HUES6 (cell line): Measurements from ENCODE around the gene PCNT.
"Not testable (repeated sequence)": the region's sequence is repeated elsewhere in the genome, so short reads cannot be mapped to it uniquely, and the experiment has no call there.

Experiments
- H3K27ac ChIP-seq: 2 replicates; pipeline ENCODE4 v1.7.0; 2013; ENCODE audit warnings: low read depth, mild to moderate bottlenecking, low read length, inconsistent platforms
- H3K27me3 ChIP-seq: 2 replicates; pipeline ENCODE4 v1.6.1; 2013; ENCODE audit warnings: low read length; ENCODE audit not compliant: control insufficient read depth, insufficient read depth
- H3K36me3 ChIP-seq: 2 replicates; pipeline ENCODE4 v1.6.1; 2013; ENCODE audit warnings: low read length; ENCODE audit not compliant: control insufficient read depth, insufficient read depth
- H3K4me1 ChIP-seq: 2 replicates; pipeline ENCODE4 v1.6.1; 2013; ENCODE audit warnings: low read length; ENCODE audit not compliant: control insufficient read depth, insufficient read depth
- H3K4me3 ChIP-seq: 2 replicates; pipeline ENCODE4 v1.5.1; 2013; ENCODE audit warnings: low read depth, low read length
- H3K9ac ChIP-seq: one replicate; pipeline ENCODE4 v1.6.1; 2013; ENCODE audit warnings: mild to moderate bottlenecking, low read length
- H3K9me3 ChIP-seq: 2 replicates; pipeline ENCODE4 v1.6.1; 2013; ENCODE audit warnings: low read depth, low read length; ENCODE audit not compliant: control insufficient read depth, insufficient read depth

PCNT gene

DNA sequence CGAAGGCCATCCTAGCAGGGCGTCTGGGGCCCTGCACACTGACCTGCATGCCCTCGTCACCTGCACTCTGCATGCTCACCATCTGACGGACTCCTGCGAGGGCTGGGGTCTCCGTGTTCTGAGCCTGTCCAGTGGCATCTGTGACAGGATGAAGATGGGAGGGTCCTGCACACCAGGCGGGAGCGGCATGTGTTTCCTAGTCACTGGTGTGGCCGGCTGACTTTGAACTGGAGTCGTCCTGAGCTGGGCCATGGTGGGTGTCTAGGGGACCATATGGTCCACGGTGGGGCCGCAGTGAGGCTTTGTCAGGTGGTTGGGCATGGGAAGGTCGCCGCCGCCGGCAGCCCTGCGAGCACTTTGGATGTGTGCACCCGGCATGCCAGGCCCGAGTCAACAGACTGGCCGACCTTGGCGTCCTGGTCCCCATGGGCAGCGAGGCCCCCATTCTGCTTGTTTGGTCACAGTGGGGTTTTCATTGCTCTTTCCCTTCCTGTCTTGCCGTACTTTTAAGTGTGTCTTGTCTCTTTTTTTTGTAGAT is 118.1 kb downstream of the PCNT start:
- H3K4me3 ChIP-seq = no peak overlapping the region
- peaks cover 3% of the 10 kb centered on the region; the same call in 1 of the 2 replicates for H3K9me3 ChIP-seq
- peaks cover 7% of the 10 kb centered on the region; the same call in 1 of the 2 replicates for H3K4me1 ChIP-seq
- no peaks in the 10 kb centered on the region for H3K27me3 ChIP-seq
- H3K36me3 ChIP-seq = peaks cover 77% of the 10 kb centered on the region
- no peak overlapping the region for H3K9ac ChIP-seq
- H3K27ac ChIP-seq = 0 out of 2 replicates have a peak overlapping the region, but pooled peaks have one; percentile 40

DNA sequence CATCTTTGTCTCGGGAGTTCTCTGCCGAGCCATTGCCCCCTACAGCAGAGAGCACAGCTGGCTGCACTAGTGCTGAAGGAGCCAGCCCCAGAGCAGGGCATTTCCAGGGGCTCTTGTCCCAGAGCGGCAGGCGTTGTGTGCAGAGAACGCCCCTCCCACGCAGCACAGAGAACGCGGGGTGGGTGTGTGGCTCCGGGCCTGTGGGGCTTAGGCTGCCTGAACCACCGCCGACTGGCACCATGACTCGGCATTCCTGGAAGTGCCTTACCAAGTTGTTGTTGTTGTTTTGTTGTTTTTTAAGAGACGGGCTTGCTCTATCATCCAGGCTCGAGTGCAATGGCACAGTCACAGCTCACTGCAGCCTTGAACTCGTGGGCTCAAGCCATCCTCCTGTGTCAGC is 119.0 kb downstream of the PCNT start:
- Histone ChIP-seq H3K36me3 (peaks cover 68% of the 10 kb centered on the region), H3K4me1 (peaks cover 7% of the 10 kb centered on the region; the same call in 1 of the 2 replicates), H3K9ac (peak overlapping the region; percentile 47), H3K27me3 (no peaks in the 10 kb centered on the region), H3K9me3 (peaks cover 12% of the 10 kb centered on the region; the same call in 1 of the 2 replicates), H3K27ac (peak overlapping the region; percentile 40; the same call in 1 of the 2 replicates), H3K4me3 (no peak overlapping the region)

DNA sequence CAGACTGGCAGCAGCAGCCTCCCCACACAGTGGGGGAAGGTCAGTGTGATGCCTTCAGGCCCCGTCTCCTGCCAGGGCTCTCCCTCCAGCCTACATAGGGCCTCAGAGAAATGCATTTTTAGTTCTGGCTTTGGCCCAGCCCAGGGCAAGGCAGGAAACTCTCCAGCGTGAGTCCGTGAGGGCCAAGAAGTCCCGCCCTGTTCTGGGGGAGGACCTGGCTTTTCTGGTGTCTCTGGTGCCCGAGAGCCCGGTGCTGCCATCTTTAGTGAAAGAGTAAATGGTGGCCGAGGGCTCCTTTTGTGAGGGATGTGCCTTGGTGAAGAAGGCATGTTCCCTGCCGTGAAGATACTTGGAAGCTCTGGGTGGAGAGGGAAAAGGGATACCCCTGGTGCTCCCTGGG is 120.0 kb downstream of the PCNT start:
- H3K4me3 ChIP-seq = no peak overlapping the region
- H3K36me3 ChIP-seq = peaks cover 64% of the 10 kb centered on the region
- no peak overlapping the region for H3K9ac ChIP-seq
- H3K27ac ChIP-seq = no peak overlapping the region
- H3K9me3 ChIP-seq = peaks cover 21% of the 10 kb centered on the region; the same call in 1 of the 2 replicates
- H3K27me3 ChIP-seq = no peaks in the 10 kb centered on the region
- peaks cover 7% of the 10 kb centered on the region; the same call in 1 of the 2 replicates for H3K4me1 ChIP-seq

DNA sequence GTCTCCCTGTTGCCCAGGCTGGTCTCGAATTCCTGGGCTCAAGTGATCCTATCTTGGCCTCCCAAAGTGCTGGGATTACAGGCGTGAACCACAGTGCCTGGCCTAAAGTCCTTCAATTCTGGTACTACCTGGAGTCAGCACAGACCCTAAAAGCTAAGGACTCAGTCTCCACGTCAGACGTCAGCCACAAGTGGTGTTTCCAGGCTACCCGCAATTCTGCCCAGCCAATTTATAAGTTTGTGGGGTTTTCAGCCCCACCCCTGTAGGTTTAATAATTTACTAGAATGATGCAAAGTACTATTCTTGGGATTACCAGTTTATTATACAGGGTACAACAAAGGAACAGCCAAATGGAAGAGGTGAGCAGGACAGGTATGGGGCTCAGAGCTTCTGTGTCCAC is 124.2 kb downstream of the PCNT start:
- Histone ChIP-seq H3K27ac (no peak overlapping the region), H3K4me1 (peaks cover 2% of the 10 kb centered on the region; the same call in 1 of the 2 replicates), H3K27me3 (no peaks in the 10 kb centered on the region), H3K36me3 (peaks cover 22% of the 10 kb centered on the region), H3K9me3 (peaks cover 37% of the 10 kb centered on the region), H3K9ac (no peak overlapping the region), H3K4me3 (no peak overlapping the region)

DNA sequence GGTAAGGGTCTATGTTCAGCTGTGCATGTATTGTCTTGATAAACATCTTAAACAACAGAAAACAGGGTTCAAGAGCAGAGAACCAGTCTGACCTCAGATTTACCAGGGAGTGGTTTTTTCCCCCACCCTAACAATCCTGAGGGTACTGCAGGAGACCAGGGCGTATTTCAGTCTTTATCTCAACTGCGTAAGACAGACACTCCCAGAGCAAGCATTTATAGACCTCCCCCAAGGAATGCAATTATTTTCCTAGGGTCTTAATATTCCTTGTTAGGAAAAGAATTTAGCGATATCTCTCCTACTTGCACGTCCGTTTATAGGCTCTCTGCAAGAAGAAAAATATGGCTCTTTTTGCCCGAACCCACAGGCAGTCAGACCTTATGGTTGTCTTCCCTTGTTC is 124.9 kb downstream of the PCNT start:
- not testable (repeated sequence) for H3K4me1 ChIP-seq, H3K27ac ChIP-seq, H3K4me3 ChIP-seq, H3K27me3 ChIP-seq, H3K9ac ChIP-seq
- peaks cover 20% of the 10 kb centered on the region for H3K36me3 ChIP-seq
- peaks cover 37% of the 10 kb centered on the region for H3K9me3 ChIP-seq

DNA sequence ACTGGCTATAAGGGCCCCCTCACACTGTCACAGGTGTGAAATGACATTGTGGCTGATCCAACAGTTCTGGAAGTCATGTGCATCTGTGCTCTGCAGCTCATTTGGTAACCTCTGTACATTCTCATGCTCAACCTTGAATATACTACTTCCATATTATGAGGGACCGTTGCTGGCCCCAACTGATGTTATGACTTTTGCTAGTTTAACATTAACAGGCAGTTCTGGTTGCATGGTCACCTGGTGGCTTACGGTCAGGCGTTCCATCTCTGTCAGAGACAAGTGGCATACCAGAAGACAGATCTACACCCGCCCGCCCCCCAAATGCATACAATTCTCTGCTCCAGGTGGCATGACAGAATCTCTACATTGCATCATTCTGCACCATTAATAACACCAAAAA is 128.8 kb downstream of the PCNT start:
- H3K36me3 ChIP-seq = peaks cover 19% of the 10 kb centered on the region
- H3K9me3 ChIP-seq = peaks cover 26% of the 10 kb centered on the region
- H3K27ac ChIP-seq = no peak overlapping the region
- no peak overlapping the region for H3K9ac ChIP-seq
- no peak overlapping the region for H3K4me3 ChIP-seq
- H3K4me1 ChIP-seq = peaks cover 5% of the 10 kb centered on the region
- H3K27me3 ChIP-seq = no peaks in the 10 kb centered on the region

DNA sequence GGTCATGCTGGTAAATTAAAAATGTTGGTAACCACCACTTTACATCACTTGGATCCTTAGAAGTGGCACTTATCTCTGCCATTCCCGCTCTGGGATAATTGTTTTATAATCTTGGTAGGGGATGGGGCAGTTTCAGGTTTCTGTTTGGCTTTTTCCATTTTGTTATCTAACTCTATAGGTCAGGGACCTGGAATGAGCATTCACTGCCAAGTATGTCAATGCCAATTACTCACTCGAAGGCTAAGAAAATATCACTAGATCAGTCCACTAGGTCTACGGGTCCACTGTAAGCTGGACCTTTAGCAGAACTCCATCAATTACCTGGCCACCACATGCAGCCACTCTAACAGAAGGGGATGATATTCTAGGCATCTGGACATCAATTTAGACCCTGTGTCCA is 130.2 kb downstream of the PCNT start:
- Histone ChIP-seq H3K27me3 (no peaks in the 10 kb centered on the region), H3K9ac (no peak overlapping the region), H3K27ac (no peak overlapping the region), H3K36me3 (peaks cover 19% of the 10 kb centered on the region), H3K4me3 (no peak overlapping the region), H3K4me1 (peaks cover 7% of the 10 kb centered on the region), H3K9me3 (peaks cover 14% of the 10 kb centered on the region)

DNA sequence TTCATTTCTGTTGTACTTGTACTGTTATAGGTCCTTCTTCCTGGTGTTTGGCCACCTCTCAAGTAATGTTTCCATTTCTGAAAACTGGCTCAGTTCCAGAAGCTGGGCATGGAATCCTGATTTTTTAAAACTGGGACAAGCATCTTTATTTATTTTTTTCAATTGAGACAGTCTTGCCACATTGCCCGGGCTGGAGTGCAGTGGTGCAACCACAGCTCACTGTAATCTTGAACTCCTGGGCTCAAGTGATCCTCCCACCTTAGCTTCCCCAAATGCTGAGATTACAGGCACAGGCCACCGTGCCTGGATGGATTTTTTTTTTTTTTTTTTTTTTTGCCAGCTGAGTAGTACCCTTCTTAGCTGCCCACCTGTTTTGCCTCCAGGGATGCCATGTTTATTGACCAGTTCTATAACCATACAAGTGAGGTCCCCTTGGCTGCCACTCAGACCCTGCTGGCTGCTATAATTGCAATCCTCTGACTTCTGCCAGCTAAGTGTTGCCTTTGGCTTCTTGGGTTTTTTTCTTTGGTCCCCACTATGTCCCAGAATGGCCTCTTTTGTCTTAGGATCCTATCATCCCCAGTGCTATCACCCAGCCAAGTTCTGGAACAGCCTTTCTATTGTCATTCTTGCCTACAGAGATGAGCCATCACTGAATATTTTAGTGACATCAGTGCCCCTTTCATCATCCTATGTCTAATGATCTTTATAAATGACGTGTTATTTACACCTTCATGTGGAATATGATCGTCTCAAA is 130.9 kb downstream of the PCNT start:
- Histone ChIP-seq H3K36me3 (peaks cover 19% of the 10 kb centered on the region), H3K4me1 (peaks cover 7% of the 10 kb centered on the region), H3K27ac (no peak overlapping the region), H3K27me3 (no peaks in the 10 kb centered on the region), H3K9ac (no peak overlapping the region), H3K9me3 (peaks cover 9% of the 10 kb centered on the region), H3K4me3 (no peak overlapping the region)

DNA sequence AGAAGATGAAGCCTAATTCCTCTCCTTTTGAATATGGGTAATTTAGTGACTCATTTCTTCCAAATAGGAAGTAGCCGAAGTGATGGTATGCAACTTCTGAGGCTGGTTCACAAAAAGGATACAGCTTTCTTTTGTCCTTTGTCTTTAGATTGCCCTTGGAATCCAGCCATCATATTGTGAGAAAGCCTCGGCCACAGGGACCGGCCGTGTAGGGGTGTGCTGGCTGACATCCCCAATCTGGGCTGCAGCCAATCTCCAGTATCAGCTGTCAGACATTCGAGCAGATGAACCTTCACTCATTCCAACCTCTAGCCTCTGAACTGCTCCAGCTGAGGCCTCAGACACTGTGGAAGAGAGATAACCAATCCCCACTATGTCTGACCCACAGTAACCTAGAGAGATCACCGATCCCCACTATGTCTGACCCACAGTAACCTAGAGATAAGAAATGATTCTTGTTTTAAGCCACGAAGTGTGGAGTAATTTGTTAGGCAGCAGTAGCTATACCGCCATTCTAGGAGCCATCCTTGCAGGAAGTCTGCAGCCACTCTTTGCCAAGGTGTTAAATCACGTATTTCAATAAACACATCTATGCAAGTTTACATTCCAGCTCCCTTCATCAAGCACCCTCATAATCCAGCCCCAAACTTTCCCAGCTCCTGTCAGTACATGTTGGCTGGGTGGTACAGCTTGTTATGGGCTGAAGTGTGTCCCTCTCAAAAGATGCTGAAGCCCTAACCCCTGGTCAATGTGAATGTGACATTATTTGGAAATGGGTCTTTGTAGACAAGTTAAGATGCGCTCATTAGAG is 131.8 kb downstream of the PCNT start:
- H3K36me3 ChIP-seq = peaks cover 19% of the 10 kb centered on the region
- no peaks in the 10 kb centered on the region for H3K27me3 ChIP-seq
- H3K27ac ChIP-seq = no peak overlapping the region
- peaks cover 11% of the 10 kb centered on the region for H3K4me1 ChIP-seq
- no peak overlapping the region for H3K4me3 ChIP-seq
- H3K9ac ChIP-seq = no peak overlapping the region
- peaks cover 2% of the 10 kb centered on the region for H3K9me3 ChIP-seq

DNA sequence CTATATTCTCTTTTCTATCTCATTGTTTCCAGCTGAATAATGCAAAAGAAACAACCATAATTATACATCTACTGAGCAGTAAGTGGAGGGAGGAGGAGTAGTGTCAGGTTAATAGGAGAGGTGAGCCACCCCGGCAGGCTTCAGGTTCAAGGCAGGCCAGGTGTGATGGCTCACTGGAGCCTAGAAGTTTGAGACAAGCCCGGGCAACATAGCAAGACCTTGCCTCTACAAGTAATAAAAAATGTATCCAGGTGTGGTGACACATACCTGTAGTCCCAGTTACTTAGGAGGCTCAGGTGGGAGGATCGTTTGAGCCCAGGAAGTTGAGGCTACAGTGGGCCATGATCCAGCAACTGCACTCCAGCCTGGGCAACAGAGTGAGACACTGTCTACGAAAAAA is 132.8 kb downstream of the PCNT start:
- H3K9me3 ChIP-seq = no peaks in the 10 kb centered on the region
- H3K9ac ChIP-seq = no peak overlapping the region
- H3K27ac ChIP-seq = no peak overlapping the region
- H3K4me1 ChIP-seq = peaks cover 11% of the 10 kb centered on the region
- no peaks in the 10 kb centered on the region for H3K27me3 ChIP-seq
- peaks cover 19% of the 10 kb centered on the region for H3K36me3 ChIP-seq
- H3K4me3 ChIP-seq = no peak overlapping the region
